Spleen (tissue), 7 donors: ENCODE results near the gene LPP.

ENCODE experiments used
- CTCF ChIP-seq, 11 experiments: fragments of 200-600 bp in 7 of 11; fragments of 450-650 bp in 4 of 11; sonication (generic) in 4 of 11; IDR thresholded peaks in 8 of 11; conservative IDR thresholded peaks in 3 of 11; 1 replicate in 7 of 11; 2 replicates in 4 of 11; pipeline versions ENCODE4 v1.4.0 to v1.8.0; 2016 to 2021; ENCODE audit warnings: antibody characterized with exemption in 11 of 11, inconsistent platforms in 4 of 11, mild to moderate bottlenecking in 1 of 11
- POLR2A ChIP-seq, 3 donors: fragments of 450-650 bp; IDR thresholded peaks; one replicate each; pipeline ENCODE4 v1.5.1; 2017; ENCODE audit warnings: antibody characterized with exemption in 3 of 3, mild to moderate bottlenecking in 1 of 3
- POLR2AphosphoS5 ChIP-seq, 3 donors: sonication (generic); formaldehyde crosslinking; IDR thresholded peaks; one replicate each; pipeline ENCODE4 v1.5.1; 2017; ENCODE audit warnings: antibody characterized with exemption in 3 of 3
- donor health status: DM: no; HTN: no; CAD: no; lungs with moderate emphysema.
- donor health status: DM: no; HTN: no; CAD: no.
- donor health status: DM: no; HTN: no; CAD: no.

GRCh38 chr3:188686324-188686723 lies 532.4 kb downstream of the LPP start:
- TF ChIP-seq CTCF (IDR thresholded peaks at IDR 0.05 in 8 of 11, conservative IDR thresholded peaks at IDR 0.05 in 3 of 11) (no peak), POLR2AphosphoS5 (IDR thresholded peaks at IDR 0.05) (no peak), POLR2A (IDR thresholded peaks at IDR 0.05) (no peak)
